Measurements from ENCODE around the gene ARMC3. TPM values are rescaled to one million over a fixed set of nuclear protein-coding genes. Genes with fewer than 3 reads are reported as not detected.

Gene ARMC3
- total and polyA plus RNA-seq, 9 of the 15 experiments (the other 6 are each of a cell fraction or from before 2014, with no cell fraction given), result 0.33 to 1.1 (median 0.62) TPM

- no peak for TF ChIP-seq JUN (IDR thresholded peaks at IDR 0.05; ENCODE audit: borderline replicate concordance, low read depth, low read length)
- TF ChIP-seq JUN (CRISPR knock-in tag; IDR thresholded peaks at IDR 0.05; ENCODE audit: borderline replicate concordance), result no peak
- TF ChIP-seq C11orf30 (IDR thresholded peaks at IDR 0.05; ENCODE audit: low read depth), result peak; percentile 59
- peak; percentile 7; the same call in 1 of the 2 replicates for TF ChIP-seq MAFK (IDR thresholded peaks at IDR 0.05; ENCODE audit: low read length)
- TF ChIP-seq MAFG (tag; conservative IDR thresholded peaks at IDR 0.05), result peak; percentile 55; the same call in 1 of the 2 replicates
- TF ChIP-seq MAFF (IDR thresholded peaks at IDR 0.05; ENCODE audit: low read length), result peak; percentile 37; the same call in 1 of the 2 replicates
- TF ChIP-seq DNMT1 (IDR thresholded peaks at IDR 0.05), result no peak
- TF ChIP-seq BRD9 (IDR thresholded peaks at IDR 0.05; ENCODE audit: low read depth, partially characterized antibody), result no peak
- TF ChIP-seq ZBTB7A (IDR thresholded peaks at IDR 0.05; ENCODE audit: borderline replicate concordance, control insufficient read depth, low read depth, low read length), result no peak
- peak; percentile 80 for TF ChIP-seq ZNF316 (IDR thresholded peaks at IDR 0.05)
- no peak for TF ChIP-seq PHB2 (IDR thresholded peaks at IDR 0.05; ENCODE audit: low read depth)
- no peaks in the 10 kb centered on the region for H3K36me3 ChIP-seq (ENCODE audit: control insufficient read depth, insufficient read depth, low read length)
- no peak for DNase-seq (ENCODE audit: extremely low read depth in 1 of 4, low spot score in 3 of 4)
- no peak overlapping the region for H3K27ac ChIP-seq (ENCODE audit: extremely low read depth, low read depth, low read length)
- no peaks in the 10 kb centered on the region for H3K79me2 ChIP-seq (ENCODE audit: control insufficient read depth, insufficient read depth, low read length)
- intact Hi-C loops (cut with micrococcal nuclease), result no loop called here
- ATAC-seq, result no peak
- H3K4me1 ChIP-seq (replicated peaks in 1 of 2; ENCODE audit: control insufficient read depth in 2 of 2, insufficient read depth in 2 of 2, low read length in 2 of 2), result no peaks in the 10 kb centered on the region
- ChIA-PET CTCF (ENCODE audit: low intra/inter-chr PET ratio) (no interaction called here), POLR2A (no interaction called here)
- in situ Hi-C loops (cut with MboI), result no loop called here
- no TSS peak for BruUV-seq (replicated peaks)
- H3K9me3 ChIP-seq (replicated peaks; ENCODE audit: control insufficient read depth, insufficient read depth, low read depth, low read length), result no peaks in the 10 kb centered on the region; the same call in 1 of the 2 replicates
- WGBS (ENCODE audit: insufficient coverage, low coverage, missing lambda C conversion rate), result 11% methylated on average over 1 of the region's 1 CpG
- no peak overlapping the region for H3K9ac ChIP-seq (ENCODE audit: insufficient read depth in 1 of 2, low read depth in 2 of 2, low read length in 2 of 2)
- no peaks in the 10 kb centered on the region for H3K9me1 ChIP-seq (ENCODE audit: control insufficient read depth, insufficient read depth, low read length)
- no peak overlapping the region for H3K4me2 ChIP-seq (ENCODE audit: insufficient read depth, low read length)
- no peak overlapping the region for H3K4me3 ChIP-seq
- no peaks in the 10 kb centered on the region for H3K27me3 ChIP-seq (ENCODE audit: control insufficient read depth in 2 of 2, insufficient read depth in 2 of 2, low read length in 2 of 2)
- H2AFZ ChIP-seq (ENCODE audit: low read depth, low read length), result no peak overlapping the region
- H4K20me1 ChIP-seq (replicated peaks; ENCODE audit: control insufficient read depth, insufficient read depth, low read length), result no peaks in the 10 kb centered on the region
- FAIRE-seq, result no peak
Observed at GRCh38 chr10:22903694-22904093, 24.2 kb upstream of the ARMC3 start.

All from K562 (cell line).